ENCODE data around the gene FMN1. TPM values are rescaled to one million over a fixed set of nuclear protein-coding genes. Genes with fewer than 3 reads are reported as not detected.

Gene FMN1
- total and polyA plus RNA-seq, 10 donors, result 0.43 to 42.1 (median 8.6) TPM

DNA sequence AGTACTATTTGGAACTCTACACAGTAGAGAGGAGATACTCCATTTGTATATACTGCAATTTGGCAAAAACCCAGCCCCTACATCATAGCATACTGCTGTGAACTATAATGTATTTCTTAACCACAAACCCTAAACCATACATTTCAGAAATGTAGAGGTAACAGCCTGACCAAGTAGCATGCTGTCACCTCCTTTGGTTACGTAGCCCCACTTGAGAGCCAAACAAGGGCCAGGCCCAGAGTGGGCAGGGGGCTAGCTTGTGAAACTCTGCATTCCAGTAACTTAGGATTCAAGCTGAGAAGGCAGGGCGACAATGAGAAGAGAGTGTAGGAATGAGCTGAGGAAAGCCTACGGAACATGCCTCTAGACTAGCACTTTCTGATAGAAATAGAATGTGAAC lies 340.9 kb downstream of the FMN1 start:
- intact Hi-C loops (cut with DNase I; ENCODE audit: low total_unique reads), result no loop called here
- WGBS, 5 donors, result 86 to 98% (median 95%) methylated on average over 3 of the region's 3 CpGs
- no peak overlapping the region for H3K4me3 ChIP-seq
- no peak for TF ChIP-seq POLR2AphosphoS5 (IDR thresholded peaks at IDR 0.05)
- TF ChIP-seq, protein P1, sequence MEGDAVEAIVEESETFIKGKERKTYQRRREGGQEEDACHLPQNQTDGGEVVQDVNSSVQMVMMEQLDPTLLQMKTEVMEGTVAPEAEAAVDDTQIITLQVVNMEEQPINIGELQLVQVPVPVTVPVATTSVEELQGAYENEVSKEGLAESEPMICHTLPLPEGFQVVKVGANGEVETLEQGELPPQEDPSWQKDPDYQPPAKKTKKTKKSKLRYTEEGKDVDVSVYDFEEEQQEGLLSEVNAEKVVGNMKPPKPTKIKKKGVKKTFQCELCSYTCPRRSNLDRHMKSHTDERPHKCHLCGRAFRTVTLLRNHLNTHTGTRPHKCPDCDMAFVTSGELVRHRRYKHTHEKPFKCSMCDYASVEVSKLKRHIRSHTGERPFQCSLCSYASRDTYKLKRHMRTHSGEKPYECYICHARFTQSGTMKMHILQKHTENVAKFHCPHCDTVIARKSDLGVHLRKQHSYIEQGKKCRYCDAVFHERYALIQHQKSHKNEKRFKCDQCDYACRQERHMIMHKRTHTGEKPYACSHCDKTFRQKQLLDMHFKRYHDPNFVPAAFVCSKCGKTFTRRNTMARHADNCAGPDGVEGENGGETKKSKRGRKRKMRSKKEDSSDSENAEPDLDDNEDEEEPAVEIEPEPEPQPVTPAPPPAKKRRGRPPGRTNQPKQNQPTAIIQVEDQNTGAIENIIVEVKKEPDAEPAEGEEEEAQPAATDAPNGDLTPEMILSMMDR (IDR thresholded peaks at IDR 0.05 in 8 of 11, conservative IDR thresholded peaks at IDR 0.05 in 3 of 11), result no peak
- TF ChIP-seq POLR2A (IDR thresholded peaks at IDR 0.05), result no peak
- no peaks in the 10 kb centered on the region for H3K36me3 ChIP-seq
- H3K4me1 ChIP-seq, result no peaks in the 10 kb centered on the region
- no peak for DNase-seq
- H3K27ac ChIP-seq, result no peak overlapping the region
- H3K27me3 ChIP-seq (replicated peaks in 1 of 7), result no peaks in the 10 kb centered on the region
- H3K9me3 ChIP-seq, result no peaks in the 10 kb centered on the region

DNA sequence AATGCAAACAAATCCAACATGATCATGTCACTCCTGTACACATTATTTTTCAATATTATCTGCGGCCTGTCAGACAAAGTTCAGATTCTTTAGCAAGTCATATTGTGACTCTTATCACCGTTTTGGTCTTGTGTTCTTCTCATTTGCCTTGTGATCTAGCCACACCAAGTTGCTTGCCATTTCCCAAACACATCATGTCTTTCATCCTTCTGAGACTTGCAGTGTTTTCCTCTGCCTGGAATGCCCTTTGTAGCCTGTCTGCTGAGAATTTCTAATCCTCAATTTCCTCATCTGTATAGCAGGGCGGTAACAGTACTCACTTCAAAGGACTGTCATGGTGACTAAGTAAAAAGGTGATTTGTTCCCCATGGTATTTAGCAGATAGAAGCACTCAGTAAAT lies 341.7 kb downstream of the FMN1 start:
- no peaks in the 10 kb centered on the region for H3K36me3 ChIP-seq
- intact Hi-C loops (cut with DNase I; ENCODE audit: low total_unique reads), result no loop called here
- H3K27ac ChIP-seq, result no peak overlapping the region
- TF ChIP-seq, protein P1 (IDR thresholded peaks at IDR 0.05 in 8 of 11, conservative IDR thresholded peaks at IDR 0.05 in 3 of 11), result no peak
- TF ChIP-seq POLR2AphosphoS5 (IDR thresholded peaks at IDR 0.05) (no peak), POLR2A (IDR thresholded peaks at IDR 0.05) (no peak)
- no peaks in the 10 kb centered on the region for H3K27me3 ChIP-seq (replicated peaks in 1 of 7)
- no peak overlapping the region for H3K4me3 ChIP-seq
- H3K4me1 ChIP-seq, result no peaks in the 10 kb centered on the region
- no peak for DNase-seq
- H3K9me3 ChIP-seq, result no peaks in the 10 kb centered on the region
- 80 to 94% (median 82%) methylated on average over 3 of the region's 3 CpGs for WGBS, 5 donors

DNA sequence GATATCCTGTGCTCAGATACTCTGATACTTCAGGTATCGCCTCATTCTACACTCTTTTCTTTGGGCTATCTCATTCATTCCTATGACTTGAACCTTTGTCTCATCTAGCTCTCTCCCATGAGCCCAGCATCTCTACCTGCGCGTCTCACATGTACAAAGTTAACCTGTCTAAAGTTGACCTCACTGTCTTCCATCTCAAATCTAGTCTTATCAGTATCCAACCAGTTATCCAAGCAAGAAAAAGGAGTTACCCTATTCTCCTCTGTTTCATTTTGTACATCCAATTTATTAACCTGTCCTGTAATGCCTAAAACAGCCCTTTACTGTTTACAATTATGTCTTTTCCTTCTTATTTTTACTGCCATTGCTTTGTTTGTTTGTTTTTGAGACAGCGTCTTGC lies 342.5 kb downstream of the FMN1 start:
- Histone ChIP-seq H3K4me3 (no peak overlapping the region), H3K27ac (no peak overlapping the region), H3K9me3 (no peaks in the 10 kb centered on the region), H3K27me3 (replicated peaks in 1 of 7) (no peaks in the 10 kb centered on the region), H3K36me3 (no peaks in the 10 kb centered on the region), H3K4me1 (no peaks in the 10 kb centered on the region)
- no peak for TF ChIP-seq POLR2A (IDR thresholded peaks at IDR 0.05)
- no peak for TF ChIP-seq POLR2AphosphoS5 (IDR thresholded peaks at IDR 0.05)
- 91 to 100% (median 97%) methylated on average over 4 of the region's 4 CpGs for WGBS, 5 donors
- DNase-seq, result no peak
- intact Hi-C loops (cut with DNase I; ENCODE audit: low total_unique reads), result no loop called here

DNA sequence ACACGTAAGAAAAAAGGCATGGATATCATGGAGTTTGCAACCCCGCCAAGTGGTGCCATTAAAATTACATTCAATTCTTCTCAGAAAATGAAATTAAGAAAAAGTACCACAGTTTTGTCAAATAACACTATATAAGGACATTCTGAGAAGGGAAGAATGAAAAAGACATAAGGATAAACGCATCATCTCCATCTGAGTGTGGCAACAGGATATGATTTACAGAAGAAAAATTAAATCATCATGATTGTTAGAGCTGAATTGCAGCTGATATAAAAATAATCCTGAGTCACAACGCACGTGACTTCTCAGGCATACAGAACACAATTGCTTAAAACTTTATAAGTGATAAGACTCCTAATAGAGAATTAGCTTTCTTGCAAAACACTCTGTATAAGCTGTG lies 342.9 kb downstream of the FMN1 start:
- WGBS, 5 donors, result 84 to 91% (median 88%) methylated on average over 5 of the region's 5 CpGs
- H3K4me3 ChIP-seq, result no peak overlapping the region
- H3K4me1 ChIP-seq, result no peaks in the 10 kb centered on the region
- intact Hi-C loops (cut with DNase I; ENCODE audit: low total_unique reads), result no loop called here
- TF ChIP-seq POLR2AphosphoS5 (IDR thresholded peaks at IDR 0.05), result no peak
- TF ChIP-seq POLR2A (IDR thresholded peaks at IDR 0.05), result no peak
- TF ChIP-seq, protein P1 (IDR thresholded peaks at IDR 0.05 in 8 of 11, conservative IDR thresholded peaks at IDR 0.05 in 3 of 11), result no peak
- no peaks in the 10 kb centered on the region for H3K27me3 ChIP-seq (replicated peaks in 1 of 7)
- no peaks in the 10 kb centered on the region for H3K36me3 ChIP-seq
- H3K9me3 ChIP-seq, result no peaks in the 10 kb centered on the region
- DNase-seq, result no peak
- H3K27ac ChIP-seq, result no peak overlapping the region
